CD14-positive monocyte (primary cell): Measurements from ENCODE around the gene SLC35A5. TPM values are rescaled to one million over a fixed set of nuclear protein-coding genes. Genes with fewer than 3 reads are reported as not detected.
A peak's percentile ranks its signal among the peaks of the same experiment; 100 is the strongest.

Experiments
- DNase-seq, 3 donors: peaks; one replicate each; pipeline ENCODE4 v3.0.0-alpha.2; 2011 to 2022
- H2AFZ ChIP-seq: 2 replicates; pipeline ENCODE4 v1.6.0; 2012; ENCODE audit warnings: mild to moderate bottlenecking, low read depth, low read length, inconsistent platforms; ENCODE audit not compliant: insufficient read depth, poor library complexity, severe bottlenecking
- H3K27ac ChIP-seq, 2 donors: 1 replicate in 1 of 2; 2 replicates in 1 of 2; pipeline ENCODE4 v1.5.1; 2012 to 2013; ENCODE audit warnings: low read length in 2 of 2, control low read depth in 1 of 2, inconsistent platforms in 1 of 2, low read depth in 1 of 2, mild to moderate bottlenecking in 1 of 2
- H3K27me3 ChIP-seq, 2 donors: one replicate each; pipeline versions ENCODE4 v1.6.0 to v1.6.1; 2011 to 2013; ENCODE audit warnings: low read length in 2 of 2; ENCODE audit not compliant: control insufficient read depth in 2 of 2, insufficient read depth in 2 of 2
- H3K36me3 ChIP-seq, 2 donors: replicated peaks in 1 of 2; 1 replicate in 1 of 2; 2 replicates in 1 of 2; pipeline versions ENCODE4 v1.5.1 to v1.6.1; 2012 to 2013; ENCODE audit warnings: low read length in 2 of 2, control low read depth in 1 of 2, inconsistent platforms in 1 of 2, mild to moderate bottlenecking in 1 of 2; ENCODE audit not compliant: insufficient read depth in 2 of 2, control insufficient read depth in 1 of 2
- H3K4me1 ChIP-seq, 2 donors: 1 replicate in 1 of 2; 2 replicates in 1 of 2; pipeline versions ENCODE4 v1.5.1 to v1.6.1; 2012 to 2013; ENCODE audit warnings: low read length in 2 of 2, control low read depth in 1 of 2, inconsistent platforms in 1 of 2, mild to moderate bottlenecking in 1 of 2, moderate library complexity in 1 of 2; ENCODE audit not compliant: insufficient read depth in 2 of 2, control insufficient read depth in 1 of 2
- H3K4me2 ChIP-seq: replicated peaks from 2 replicates; pipeline ENCODE3; 2012; ENCODE audit warnings: low read length, moderate library complexity, mild to moderate bottlenecking; ENCODE audit not compliant: poor library complexity, severe bottlenecking; ENCODE audit errors: extremely low read depth
- H3K4me3 ChIP-seq, 3 experiments: fragments of 200-600 bp in 1 of 3; sonication (generic) in 1 of 3; replicated peaks in 1 of 3; 1 replicate in 2 of 3; 2 replicates in 1 of 3; pipeline ENCODE4 v1.5.1; 2011 to 2013; ENCODE audit warnings: low read length in 3 of 3, mild to moderate bottlenecking in 3 of 3, control low read depth in 2 of 3, low read depth in 2 of 3, inconsistent platforms in 1 of 3, moderate library complexity in 1 of 3
- H3K79me2 ChIP-seq: 2 replicates; pipeline ENCODE4 v1.6.0; 2012; ENCODE audit warnings: mild to moderate bottlenecking, control low read depth, inconsistent platforms, low read length, moderate library complexity; ENCODE audit not compliant: insufficient read depth
- H3K9ac ChIP-seq: 2 replicates; pipeline ENCODE4 v1.6.0; 2017; ENCODE audit warnings: low read length, mild to moderate bottlenecking; ENCODE audit not compliant: insufficient read depth, poor library complexity, severe bottlenecking
- H3K9me3 ChIP-seq, 2 donors: replicated peaks in 1 of 2; 1 replicate in 1 of 2; 2 replicates in 1 of 2; pipeline versions ENCODE4 v1.5.1 to v1.6.1; 2012 to 2013; ENCODE audit warnings: low read length in 2 of 2, control low read depth in 1 of 2; ENCODE audit not compliant: control insufficient read depth in 1 of 2, insufficient read depth in 1 of 2
- H4K20me1 ChIP-seq: 2 replicates; pipeline ENCODE4 v1.6.0; 2012; ENCODE audit warnings: mild to moderate bottlenecking, low read length, control low read depth, moderate library complexity; ENCODE audit not compliant: insufficient read depth
- H3K27ac Mint-ChIP-seq, 7 donors: one replicate each; pipeline ENCODE4 v1.8.0; 2020; ENCODE audit warnings: mild to moderate bottlenecking in 7 of 7, mixed read lengths in 7 of 7, moderate library complexity in 6 of 7, inconsistent platforms in 2 of 7
- H3K27me3 Mint-ChIP-seq, 3 donors: one replicate each; pipeline ENCODE4 v1.8.0; 2021 to 2022; ENCODE audit warnings: low read depth in 3 of 3, mild to moderate bottlenecking in 3 of 3, mixed read lengths in 3 of 3, moderate library complexity in 3 of 3, inconsistent platforms in 1 of 3
- H3K36me3 Mint-ChIP-seq, 2 donors: one replicate each; pipeline ENCODE4 v1.8.0; 2020; ENCODE audit warnings: mixed read lengths in 2 of 2, inconsistent platforms in 1 of 2, mild to moderate bottlenecking in 1 of 2
- H3K4me1 Mint-ChIP-seq: one replicate; pipeline ENCODE4 v1.8.0; 2020; ENCODE audit warnings: mild to moderate bottlenecking, mixed read lengths
- H3K4me3 Mint-ChIP-seq, 2 donors: one replicate each; pipeline ENCODE4 v1.8.0; 2020; ENCODE audit warnings: mild to moderate bottlenecking in 2 of 2, mixed read lengths in 2 of 2, moderate library complexity in 1 of 2
- H3K9me3 Mint-ChIP-seq, 7 donors: one replicate each; pipeline ENCODE4 v1.8.0; 2020 to 2022; ENCODE audit warnings: mixed read lengths in 7 of 7, mild to moderate bottlenecking in 6 of 7, moderate library complexity in 6 of 7, inconsistent platforms in 2 of 7
- CTCF ChIP-seq: fragments of 200-600 bp; IDR thresholded peaks from one replicate; pipeline ENCODE4 v1.8.0; 2022; ENCODE audit warnings: antibody characterized with exemption, mild to moderate bottlenecking
- WGBS: methylation state at CpG from one replicate; pipeline ENCODE4 v1.1.5; 2013; ENCODE audit warnings: missing lambda C conversion rate; ENCODE audit not compliant: insufficient coverage; 5-methylcytosine and 5-hydroxymethylcytosine counted together
- intact Hi-C, 2 donors: fragments of 100-400 bp; cut with micrococcal nuclease; formaldehyde crosslinking; loops; one replicate each; pipeline versions ENCODE4 v1.15.0 to v1.15.1; 2023
- polyA plus RNA-seq, 3 donors: library from polyadenylated mRNA; depleted of rRNA in 1 of 3; unstranded in 2 of 3; stranded (reverse) in 1 of 3; fragments of 300-500 nt in 2 of 3; fragments of >200 nt in 1 of 3; fragmentation: Illumina TruSeq in 2 of 3; gene quantifications; 1 replicate in 2 of 3; 2 replicates in 1 of 3; pipeline ENCODE4 v1.2.3, GENCODE V29; 2012 to 2021

SLC35A5 gene
- polyA plus RNA-seq, 3 donors: 16.8 to 74.1 (median 61.3) TPM

- no CpG with 5 or more reads among the region's 1 CpG for WGBS
- intact Hi-C loops: no loop called here
- peaks cover 61 to 75% of the 10 kb centered on the region in 2 donors for H3K4me1 ChIP-seq
These were observed 3.9 kb upstream of the SLC35A5 start for GRCh38 chr3:112557976-112558375.

DNA sequence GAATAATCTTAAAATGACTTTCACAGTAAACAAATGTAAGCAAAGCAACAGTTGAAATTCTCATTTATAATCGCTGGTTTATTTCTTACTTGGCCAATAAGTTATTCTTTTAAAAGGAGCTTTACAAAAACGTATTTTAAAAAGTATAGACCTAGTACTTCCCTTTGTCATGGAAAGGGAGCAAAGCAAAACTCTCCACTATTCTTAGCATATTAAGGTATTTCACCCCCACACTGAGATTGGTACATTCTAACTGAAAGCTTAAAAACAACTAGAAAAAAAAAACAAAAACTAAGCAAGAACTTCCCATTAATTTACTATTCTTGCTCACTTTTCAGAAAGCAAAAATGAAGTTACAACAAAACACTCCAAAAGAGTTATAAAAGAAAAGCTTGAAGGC, 1.5 kb upstream of the SLC35A5 start:
- Histone ChIP-seq H3K4me1 (peaks cover 46 to 57% of the 10 kb centered on the region in 2 donors), H2AFZ (peak overlapping the region; percentile 86), H3K79me2 (peaks cover 87% of the 10 kb centered on the region), H3K4me2 (peak overlapping the region; percentile 88), H3K27ac (peak overlapping the region in 1 of 2 donors; percentile 98), H3K4me3 (peak overlapping the region; percentile 58 to 99 (median 94)), H4K20me1 (peaks cover 4% of the 10 kb centered on the region), H3K9ac (peak overlapping the region; percentile 89), H3K9me3 (no peaks in the 10 kb centered on the region), H3K27me3 (no peaks in the 10 kb centered on the region), H3K36me3 (peaks cover 7 to 10% of the 10 kb centered on the region in 2 donors)
- H3K27me3 Mint-ChIP-seq: no peaks in the 10 kb centered on the region
- H3K4me1 Mint-ChIP-seq: peaks cover 56% of the 10 kb centered on the region
- H3K4me3 Mint-ChIP-seq: peak overlapping the region; percentile 95 to 97
- intact Hi-C loops: no loop called here
- no CpG with 5 or more reads among the region's 2 CpGs for WGBS
- TF ChIP-seq CTCF: no peak
- no peaks in the 10 kb centered on the region for H3K9me3 Mint-ChIP-seq
- DNase-seq: no peak
- peaks cover 20 to 25% of the 10 kb centered on the region in 2 donors for H3K36me3 Mint-ChIP-seq
- peak overlapping the region; percentile 98 to 100 (median 99) for H3K27ac Mint-ChIP-seq

More at GRCh38 chr3:112557976-112558375, 3.9 kb upstream of the SLC35A5 start:
- no peak overlapping the region for H3K9ac ChIP-seq
- H3K79me2 ChIP-seq: peaks cover 91% of the 10 kb centered on the region
- peak overlapping the region; percentile 38 to 99 (median 88) for H3K27ac Mint-ChIP-seq
- peak overlapping the region; percentile 88 for H3K4me2 ChIP-seq
- H2AFZ ChIP-seq: no peak overlapping the region
- DNase-seq: peak; percentile 41 to 84 (median 78)
- TF ChIP-seq CTCF: no peak
- H3K4me1 Mint-ChIP-seq: peaks cover 61% of the 10 kb centered on the region
- peaks cover 14 to 16% of the 10 kb centered on the region in 2 donors for H3K36me3 Mint-ChIP-seq
- H4K20me1 ChIP-seq: peaks cover 23% of the 10 kb centered on the region
- no peaks in the 10 kb centered on the region for H3K27me3 Mint-ChIP-seq
- peaks cover 3% of the 10 kb centered on the region in 2 donors for H3K36me3 ChIP-seq
- H3K4me3 Mint-ChIP-seq: peak overlapping the region in 1 of 2 donors; percentile 84
- H3K27ac ChIP-seq: peak overlapping the region in 1 of 2 donors; percentile 54
- peak overlapping the region in 2 of 3 experiments; percentile 4 to 94 for H3K4me3 ChIP-seq
- H3K9me3 ChIP-seq: no peaks in the 10 kb centered on the region
- H3K27me3 ChIP-seq: no peaks in the 10 kb centered on the region
- H3K9me3 Mint-ChIP-seq: no peaks in the 10 kb centered on the region
